ENCODE measurements around the gene SLIT1.

DNA sequence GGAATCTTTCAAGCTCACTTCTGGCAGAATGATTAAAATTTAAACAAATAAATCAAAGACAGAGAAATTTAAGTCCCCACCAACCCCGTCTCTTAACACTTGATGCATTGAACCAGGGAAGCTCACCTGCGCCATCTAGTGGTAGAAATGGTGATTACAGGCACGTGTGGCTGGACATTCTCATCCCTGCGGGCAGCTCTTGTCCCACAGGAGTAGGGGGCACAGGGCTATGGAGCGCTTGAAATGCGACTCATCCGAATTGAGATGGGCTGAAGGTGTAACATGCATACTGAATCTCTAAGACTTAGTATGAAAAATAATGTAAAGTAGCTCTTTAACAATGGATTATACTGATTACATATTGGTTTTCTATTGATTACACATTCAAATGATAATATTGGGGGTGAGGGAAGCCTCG is 24.8 kb upstream of the SLIT1 start:
- TF ChIP-seq POLR2A (IDR thresholded peaks at IDR 0.05), result no peak
- TF ChIP-seq, protein P1, sequence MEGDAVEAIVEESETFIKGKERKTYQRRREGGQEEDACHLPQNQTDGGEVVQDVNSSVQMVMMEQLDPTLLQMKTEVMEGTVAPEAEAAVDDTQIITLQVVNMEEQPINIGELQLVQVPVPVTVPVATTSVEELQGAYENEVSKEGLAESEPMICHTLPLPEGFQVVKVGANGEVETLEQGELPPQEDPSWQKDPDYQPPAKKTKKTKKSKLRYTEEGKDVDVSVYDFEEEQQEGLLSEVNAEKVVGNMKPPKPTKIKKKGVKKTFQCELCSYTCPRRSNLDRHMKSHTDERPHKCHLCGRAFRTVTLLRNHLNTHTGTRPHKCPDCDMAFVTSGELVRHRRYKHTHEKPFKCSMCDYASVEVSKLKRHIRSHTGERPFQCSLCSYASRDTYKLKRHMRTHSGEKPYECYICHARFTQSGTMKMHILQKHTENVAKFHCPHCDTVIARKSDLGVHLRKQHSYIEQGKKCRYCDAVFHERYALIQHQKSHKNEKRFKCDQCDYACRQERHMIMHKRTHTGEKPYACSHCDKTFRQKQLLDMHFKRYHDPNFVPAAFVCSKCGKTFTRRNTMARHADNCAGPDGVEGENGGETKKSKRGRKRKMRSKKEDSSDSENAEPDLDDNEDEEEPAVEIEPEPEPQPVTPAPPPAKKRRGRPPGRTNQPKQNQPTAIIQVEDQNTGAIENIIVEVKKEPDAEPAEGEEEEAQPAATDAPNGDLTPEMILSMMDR (IDR thresholded peaks at IDR 0.05 in 4 of 5, conservative IDR thresholded peaks at IDR 0.05 in 1 of 5), result peak; percentile 81 to 95 (median 88)
